CD8-positive, alpha-beta memory T cell (primary cell): ENCODE measurements around the gene HSD17B10. TPM values are rescaled to one million over a fixed set of nuclear protein-coding genes. Genes with fewer than 3 reads are reported as not detected.
A peak's percentile ranks its signal among the peaks of the same experiment; 100 is the strongest.
"Not testable (repeated sequence)": the region's sequence is repeated elsewhere in the genome, so short reads cannot be mapped to it uniquely, and the experiment has no call there.

ENCODE experiments used
- CTCF ChIA-PET: fragments of 350-600 bp; sonication (Branson Sonifier 250); formaldehyde crosslinking; loops from one replicate; lab custom pipeline; 2021; ENCODE audit warnings: antibody characterized with exemption; lab: Charles Lee
- POLR2A ChIA-PET: fragments of 350-600 bp; sonication (Branson Sonifier 250); formaldehyde crosslinking; loops from one replicate; lab custom pipeline; 2021; ENCODE audit warnings: antibody characterized with exemption; lab: Charles Lee
- DNase-seq, 5 donors: peaks; one replicate each; pipeline versions ENCODE4 v3.0.0 to v3.0.0-alpha.2; 2020 to 2022; ENCODE audit warnings: mixed read lengths in 1 of 5
- H3K27ac ChIP-seq: one replicate; pipeline ENCODE4 v1.7.0; 2013; ENCODE audit warnings: low read depth, mild to moderate bottlenecking, low read length, moderate library complexity
- H3K27me3 ChIP-seq: 2 replicates; pipeline ENCODE4 v1.7.0; 2013; ENCODE audit warnings: low read length, mild to moderate bottlenecking; ENCODE audit not compliant: insufficient read depth, poor library complexity, severe bottlenecking
- H3K36me3 ChIP-seq: 2 replicates; pipeline ENCODE4 v1.7.0; 2013; ENCODE audit warnings: mild to moderate bottlenecking, low read length, moderate library complexity; ENCODE audit not compliant: insufficient read depth
- H3K4me1 ChIP-seq: 2 replicates; pipeline ENCODE4 v1.7.0; 2013; ENCODE audit warnings: mild to moderate bottlenecking, low read length, moderate library complexity; ENCODE audit not compliant: insufficient read depth
- H3K4me3 ChIP-seq: 2 replicates; pipeline ENCODE4 v1.7.0; 2013; ENCODE audit warnings: mild to moderate bottlenecking, low read length
- H3K9me3 ChIP-seq: 2 replicates; pipeline ENCODE4 v1.7.0; 2013; ENCODE audit warnings: mild to moderate bottlenecking, low read length
- H3K27ac Mint-ChIP-seq, 8 donors: one replicate each; pipeline ENCODE4 v1.8.0; 2020 to 2021; ENCODE audit warnings: mixed read lengths in 8 of 8, mild to moderate bottlenecking in 6 of 8, inconsistent platforms in 3 of 8, moderate library complexity in 3 of 8
- H3K27me3 Mint-ChIP-seq, 2 donors: one replicate each; pipeline ENCODE4 v1.8.0; 2020 to 2021; ENCODE audit warnings: mixed read lengths in 2 of 2, mild to moderate bottlenecking in 1 of 2, moderate library complexity in 1 of 2
- H3K36me3 Mint-ChIP-seq, 3 donors: one replicate each; pipeline ENCODE4 v1.8.0; 2020 to 2021; ENCODE audit warnings: mixed read lengths in 3 of 3, inconsistent platforms in 1 of 3, mild to moderate bottlenecking in 1 of 3
- H3K4me1 Mint-ChIP-seq, 3 donors: one replicate each; pipeline ENCODE4 v1.8.0; 2020 to 2021; ENCODE audit warnings: mixed read lengths in 3 of 3, inconsistent platforms in 1 of 3, mild to moderate bottlenecking in 1 of 3
- H3K4me3 Mint-ChIP-seq, 7 donors: one replicate each; pipeline ENCODE4 v1.8.0; 2020 to 2021; ENCODE audit warnings: mixed read lengths in 7 of 7, mild to moderate bottlenecking in 6 of 7, moderate library complexity in 4 of 7, inconsistent platforms in 2 of 7
- H3K9me3 Mint-ChIP-seq, 5 donors: one replicate each; pipeline ENCODE4 v1.8.0; 2020 to 2022; ENCODE audit warnings: mixed read lengths in 5 of 5, mild to moderate bottlenecking in 3 of 5, moderate library complexity in 2 of 5, inconsistent platforms in 1 of 5
- polyA plus RNA-seq: library from polyadenylated mRNA; unstranded; fragments of 300-500 nt; fragmentation: Illumina TruSeq; gene quantifications from one replicate; pipeline ENCODE4 v1.2.3, GENCODE V29; 2021
- total RNA-seq, 2 experiments: library from RNA; stranded (reverse); gene quantifications; one replicate each; pipeline ENCODE4 v1.2.3, GENCODE V29; 2021

Gene HSD17B10
- total and polyA plus RNA-seq, 3 experiments from 2014 or later, result 150 to 155 (median 151) TPM

DNA sequence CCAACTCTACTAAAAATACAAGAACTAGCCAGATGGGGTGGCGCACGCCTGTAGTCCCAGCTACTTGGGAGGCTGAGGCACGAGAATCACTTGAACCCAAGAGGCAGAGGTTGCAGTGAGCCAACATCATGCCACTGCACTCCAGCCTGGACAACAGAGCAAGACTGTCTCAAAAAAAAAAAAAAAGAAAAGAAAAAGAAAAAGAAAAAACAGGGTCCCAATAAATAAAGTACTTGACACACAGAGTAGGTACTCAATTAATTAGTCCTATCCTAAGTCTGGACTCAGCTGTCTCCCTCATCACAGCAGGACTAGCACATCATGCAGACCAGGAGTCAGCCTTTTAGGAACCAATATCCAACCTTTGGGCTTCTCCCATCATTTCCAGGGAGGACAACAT lies 13.8 kb downstream of the HSD17B10 start:
- not testable (repeated sequence) for H3K36me3 ChIP-seq, H3K27ac ChIP-seq, H3K27me3 Mint-ChIP-seq, H3K4me3 ChIP-seq, H3K9me3 ChIP-seq, H3K27me3 ChIP-seq, H3K9me3 Mint-ChIP-seq, DNase-seq
- CTCF ChIA-PET, result interaction anchor here (0.7 kb wide), 1 partner anchor 217 kb away, joined by 3 read pairs; no protein-coding TSS in a partner anchor
- Mint-ChIP-seq H3K27ac (peak overlapping the region in 7 of 8 donors; percentile 48 to 100 (median 78)), H3K36me3 (peaks cover 0 to 15% (median 1%) of the 10 kb centered on the region in 3 donors), H3K4me1 (peaks cover 32 to 40% (median 36%) of the 10 kb centered on the region in 3 donors), H3K4me3 (peak overlapping the region; percentile 5 to 99 (median 93))
- POLR2A ChIA-PET, result interaction anchor here (1.6 kb wide), 1 partner anchor 132 kb away, joined by 3 read pairs; no protein-coding TSS in a partner anchor
- H3K4me1 ChIP-seq, result peaks cover 20% of the 10 kb centered on the region

DNA sequence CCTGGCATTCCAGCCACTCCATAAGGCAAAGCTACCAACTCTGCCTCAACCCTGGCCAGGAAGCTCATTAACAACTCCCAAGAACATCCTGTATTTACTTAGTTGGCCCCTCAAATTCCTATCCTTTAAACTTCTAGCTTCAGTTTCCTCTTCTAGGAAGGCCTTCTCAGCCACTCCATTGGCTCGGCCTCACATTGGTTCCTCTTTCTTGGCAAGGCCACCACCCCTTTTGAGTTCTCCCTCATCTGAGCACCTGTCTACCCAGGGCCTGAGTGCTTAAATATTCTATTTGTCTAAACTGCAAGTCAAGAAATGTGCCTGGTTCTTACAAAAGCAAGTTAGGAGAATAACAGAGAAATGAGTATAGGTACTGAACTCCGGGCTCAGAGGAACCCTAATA lies 21.7 kb downstream of the HSD17B10 start:
- Mint-ChIP-seq H3K27ac (no peak overlapping the region), H3K4me1 (peaks cover 6 to 13% (median 12%) of the 10 kb centered on the region in 3 donors), H3K4me3 (no peak overlapping the region), H3K36me3 (peaks cover 5 to 60% (median 31%) of the 10 kb centered on the region in 3 donors), H3K27me3 (no peaks in the 10 kb centered on the region), H3K9me3 (no peaks in the 10 kb centered on the region)
- DNase-seq, result no peak
- Histone ChIP-seq H3K27ac (no peak overlapping the region), H3K36me3 (peaks cover 31% of the 10 kb centered on the region), H3K27me3 (no peaks in the 10 kb centered on the region), H3K4me1 (no peaks in the 10 kb centered on the region), H3K4me3 (no peak overlapping the region), H3K9me3 (no peaks in the 10 kb centered on the region)
- ChIA-PET CTCF (interaction anchor here (2.0 kb wide), 1 partner anchor 10 kb away, joined by 6 read pairs; the partner anchor contains the start of genes RIBC1 and SMC1A), POLR2A (no interaction called here)

DNA sequence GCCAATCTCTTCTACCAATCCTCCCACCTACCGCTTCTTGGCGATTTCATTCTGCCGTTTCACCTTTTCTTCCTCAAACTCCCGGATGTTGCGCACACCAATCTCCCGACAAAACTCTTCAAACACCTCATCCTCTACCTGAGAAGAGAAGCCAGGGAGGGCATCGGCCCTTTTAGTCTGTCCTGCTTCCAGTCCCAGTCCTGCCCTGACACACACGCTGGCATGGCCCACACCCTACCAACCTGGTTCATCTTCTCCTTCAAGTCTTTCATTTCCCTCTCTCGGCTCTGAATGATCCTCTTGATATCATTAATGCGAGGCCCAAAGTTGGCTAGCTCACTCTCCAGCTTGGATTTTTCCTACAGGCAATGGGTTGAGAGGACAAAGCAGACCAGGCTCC lies 30.6 kb downstream of the HSD17B10 start:
- POLR2A ChIA-PET, result interaction anchor here (0.6 kb wide), 1 partner anchor 253 kb away, joined by 7 read pairs; no protein-coding TSS in a partner anchor
- H3K9me3 Mint-ChIP-seq, result no peaks in the 10 kb centered on the region
- H3K4me3 Mint-ChIP-seq, result no peak overlapping the region
- Histone ChIP-seq H3K27ac (no peak overlapping the region), H3K27me3 (no peaks in the 10 kb centered on the region), H3K9me3 (no peaks in the 10 kb centered on the region), H3K36me3 (peaks cover 41% of the 10 kb centered on the region), H3K4me1 (no peaks in the 10 kb centered on the region), H3K4me3 (no peak overlapping the region)
- no peaks in the 10 kb centered on the region for H3K4me1 Mint-ChIP-seq
- H3K36me3 Mint-ChIP-seq, result peaks cover 9 to 79% (median 27%) of the 10 kb centered on the region in 3 donors
- no peaks in the 10 kb centered on the region for H3K27me3 Mint-ChIP-seq
- DNase-seq, result no peak
- H3K27ac Mint-ChIP-seq, result no peak overlapping the region
- CTCF ChIA-PET, result interaction anchor here (0.6 kb wide), 1 partner anchor 11 kb away, joined by 3 read pairs; no protein-coding TSS in a partner anchor

DNA sequence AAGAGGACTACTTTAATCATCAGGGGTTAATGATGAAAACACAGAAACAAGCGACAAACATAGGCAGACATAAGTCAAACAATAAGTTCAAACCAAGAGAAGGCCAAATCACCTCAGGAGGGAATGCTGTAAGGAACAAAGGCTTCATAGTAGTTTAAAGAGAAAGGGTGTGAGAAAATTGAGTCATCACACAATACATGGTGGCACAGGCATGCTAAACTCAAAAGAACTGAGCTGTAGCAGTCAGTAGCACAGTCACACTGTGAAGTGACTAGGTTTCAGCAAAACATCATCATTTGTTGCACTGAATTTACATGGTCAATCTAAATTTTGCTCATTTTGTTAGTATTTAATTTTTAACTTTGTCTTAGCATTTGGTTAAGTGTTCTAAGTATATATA lies 36.0 kb downstream of the HSD17B10 start:
- Histone ChIP-seq H3K27me3 (no peaks in the 10 kb centered on the region), H3K4me1 (no peaks in the 10 kb centered on the region), H3K9me3 (no peaks in the 10 kb centered on the region), H3K4me3 (no peak overlapping the region), H3K36me3 (peaks cover 11% of the 10 kb centered on the region), H3K27ac (no peak overlapping the region)
- no peaks in the 10 kb centered on the region for H3K4me1 Mint-ChIP-seq
- H3K27ac Mint-ChIP-seq, result no peak overlapping the region
- no peak for DNase-seq
- ChIA-PET CTCF (no interaction called here), POLR2A (no interaction called here)
- peaks cover 1 to 71% (median 34%) of the 10 kb centered on the region in 3 donors for H3K36me3 Mint-ChIP-seq
- no peaks in the 10 kb centered on the region for H3K27me3 Mint-ChIP-seq
- no peak overlapping the region for H3K4me3 Mint-ChIP-seq
- no peaks in the 10 kb centered on the region for H3K9me3 Mint-ChIP-seq

DNA sequence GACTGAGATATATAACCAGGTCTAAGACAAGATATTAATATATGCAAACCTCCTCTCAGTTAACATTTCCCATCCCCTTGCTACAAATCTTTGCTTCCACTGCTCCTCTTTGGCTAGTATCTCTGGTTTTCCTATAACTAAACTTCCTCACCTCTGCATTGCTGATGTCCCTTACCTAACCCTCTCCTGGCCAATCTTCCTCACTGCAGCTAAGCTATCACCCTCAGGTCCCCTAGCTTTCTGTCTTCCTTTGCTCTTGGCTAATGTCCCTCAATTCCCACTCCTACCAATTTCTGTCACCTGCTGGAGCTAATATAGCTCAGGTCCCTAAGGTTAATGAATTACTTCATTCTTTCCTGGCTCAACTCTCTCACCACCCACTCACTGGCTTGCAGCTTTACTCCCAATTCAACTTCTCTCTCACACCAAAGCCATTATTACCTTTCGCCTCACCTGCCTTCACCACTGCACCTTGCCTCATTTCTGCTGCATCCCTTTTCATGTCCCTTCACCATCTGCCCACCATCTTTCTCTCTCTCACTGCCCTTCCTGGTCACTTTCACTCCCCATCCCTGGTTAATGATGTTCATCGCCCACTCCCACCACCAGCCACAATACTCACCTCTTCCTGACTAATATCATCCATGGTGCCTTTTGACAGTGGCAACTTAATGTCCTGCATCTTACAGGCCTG lies 38.4 kb downstream of the HSD17B10 start:
- ChIA-PET POLR2A (no interaction called here), CTCF (no interaction called here)
- H3K4me3 Mint-ChIP-seq, result no peak overlapping the region
- H3K4me1 Mint-ChIP-seq, result no peaks in the 10 kb centered on the region
- H3K4me1 ChIP-seq, result no peaks in the 10 kb centered on the region
- H3K9me3 Mint-ChIP-seq, result no peaks in the 10 kb centered on the region
- no peak overlapping the region for H3K27ac ChIP-seq
- DNase-seq, result no peak
- peaks cover 5% of the 10 kb centered on the region for H3K36me3 ChIP-seq
- H3K27me3 Mint-ChIP-seq, result no peaks in the 10 kb centered on the region
- H3K36me3 Mint-ChIP-seq, result peaks cover 0 to 64% (median 23%) of the 10 kb centered on the region in 3 donors
- H3K4me3 ChIP-seq, result no peak overlapping the region
- H3K27ac Mint-ChIP-seq, result peak overlapping the region in 2 of 8 donors; percentile 4 to 65
- H3K27me3 ChIP-seq, result no peaks in the 10 kb centered on the region
- no peaks in the 10 kb centered on the region for H3K9me3 ChIP-seq

DNA sequence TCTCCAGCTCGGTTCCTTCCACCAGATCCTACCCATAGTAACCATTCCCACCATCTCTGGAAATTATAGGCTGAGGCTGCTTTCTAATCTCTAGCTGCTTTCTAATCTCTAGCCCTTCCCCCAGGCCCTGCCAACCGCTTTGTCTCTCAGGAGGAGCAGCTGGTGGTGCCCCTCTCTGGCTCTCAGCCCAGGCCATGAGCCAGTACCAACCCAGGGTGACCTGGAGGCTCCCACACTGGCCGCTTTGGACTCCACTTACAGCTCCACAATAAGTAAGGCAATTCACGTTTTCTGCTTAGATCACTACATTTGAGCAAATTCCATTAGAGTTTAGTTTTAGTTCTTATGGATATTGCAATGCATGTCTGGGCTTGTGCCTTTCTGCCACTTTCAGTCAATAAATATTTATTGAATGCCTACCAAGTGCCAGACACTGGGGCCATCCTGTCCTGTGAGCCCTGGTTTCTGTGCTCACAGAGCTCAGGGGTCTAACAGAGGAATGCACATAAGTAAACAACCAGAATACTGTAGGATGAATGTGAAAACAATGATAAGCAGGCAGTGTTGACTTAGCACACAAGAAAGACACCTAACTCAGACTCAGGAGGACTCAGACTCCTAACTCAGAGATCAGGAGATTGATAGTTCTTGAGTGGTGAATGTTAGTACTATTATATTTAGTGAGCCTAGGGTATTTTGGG lies 50.6 kb downstream of the HSD17B10 start:
- H3K4me3 Mint-ChIP-seq, result no peak overlapping the region
- no peaks in the 10 kb centered on the region for H3K9me3 Mint-ChIP-seq
- Histone ChIP-seq H3K27ac (no peak overlapping the region), H3K9me3 (no peaks in the 10 kb centered on the region), H3K27me3 (no peaks in the 10 kb centered on the region), H3K36me3 (peaks cover 13% of the 10 kb centered on the region), H3K4me1 (no peaks in the 10 kb centered on the region), H3K4me3 (no peak overlapping the region)
- no peaks in the 10 kb centered on the region for H3K27me3 Mint-ChIP-seq
- H3K4me1 Mint-ChIP-seq, result no peaks in the 10 kb centered on the region
- peak overlapping the region in 2 of 8 donors; percentile 17 to 27 for H3K27ac Mint-ChIP-seq
- POLR2A ChIA-PET, result no interaction called here
- no peak for DNase-seq
- CTCF ChIA-PET, result no interaction called here
- H3K36me3 Mint-ChIP-seq, result peaks cover 13 to 66% (median 31%) of the 10 kb centered on the region in 3 donors

Other genes starting within 250 kb of the HSD17B10 start
- gene KDM5C, start 209.2 kb downstream of the HSD17B10 start, total RNA-seq, result 10 to 100 TPM; 85.3 to 86.4 TPM
- 39.1 TPM for gene KDM5C, start 209.2 kb downstream of the HSD17B10 start, polyA plus RNA-seq
- under 1 TPM; 0.29 to 0.96 TPM for gene IQSEC2, start 152.8 kb downstream of the HSD17B10 start, total RNA-seq
- 0.35 TPM for gene IQSEC2, start 152.8 kb downstream of the HSD17B10 start, polyA plus RNA-seq
- gene SMC1A, start 11.7 kb downstream of the HSD17B10 start, total RNA-seq, result 100 to 1,000 TPM; 143 to 158 TPM
- 79.1 TPM for gene SMC1A, start 11.7 kb downstream of the HSD17B10 start, polyA plus RNA-seq
- 1 to 10 TPM; 1.2 TPM for gene RIBC1, start 11.5 kb downstream of the HSD17B10 start, total RNA-seq
- gene RIBC1, start 11.5 kb downstream of the HSD17B10 start, polyA plus RNA-seq, result 0.26 TPM